ENCODE results near the gene TBX18. TPM values are rescaled to one million over a fixed set of nuclear protein-coding genes. Genes with fewer than 3 reads are reported as not detected.

TBX18 gene
- total RNA-seq, 1 experiment from 2014 or later: not detected

DNA sequence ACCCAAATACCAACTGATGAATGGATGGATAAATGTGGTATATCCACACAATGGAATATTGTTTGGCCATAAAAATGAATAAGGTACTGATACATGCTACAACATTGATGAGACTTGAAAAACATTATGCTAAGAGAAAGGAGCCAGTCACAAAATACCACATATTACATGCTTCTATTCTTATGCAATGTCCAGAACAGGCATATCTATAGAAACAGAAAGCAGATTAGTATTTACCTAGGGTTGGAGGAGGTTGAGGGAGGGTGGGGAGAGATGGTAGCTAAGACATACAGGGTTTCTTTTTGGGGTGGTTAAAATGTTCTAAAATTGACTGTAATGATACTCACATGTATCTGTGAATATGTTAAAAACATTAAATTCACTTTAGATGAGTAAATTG is 24.8 kb upstream of the TBX18 start:
- H3K27me3 Mint-ChIP-seq (ENCODE audit: low read depth): peaks cover 18% of the 10 kb centered on the region

More for the DNA sequence above, 24.8 kb upstream of the TBX18 start:
- no peak for TF ChIP-seq CTCF (conservative IDR thresholded peaks at IDR 0.05)
- Mint-ChIP-seq H3K4me3 (no peak overlapping the region), H3K27ac (no peak overlapping the region), H3K36me3 (ENCODE audit: insufficient read depth in 1 of 3, low read depth in 3 of 3) (no peaks in the 10 kb centered on the region; a peak in 1 of 7 replicates), H3K4me1 (peaks cover 2 to 7% of the 10 kb centered on the region in 2 experiments; a peak in 3 of 4 replicates), H3K9me3 (no peaks in the 10 kb centered on the region; a peak in 1 of 5 replicates)
- Histone ChIP-seq H2AFZ (ENCODE audit: low read length) (no peak overlapping the region), H3K4ac (ENCODE audit: low read depth, low read length) (no peak overlapping the region), H4K8ac (replicated peaks; ENCODE audit: insufficient read length, low read depth, low read length) (no peak overlapping the region), H3K23me2 (ENCODE audit: insufficient read length, low read depth, low read length, poor library complexity, severe bottlenecking) (no peaks in the 10 kb centered on the region), H3K27me3 (ENCODE audit: insufficient read depth, low read length) (no peaks in the 10 kb centered on the region), H3K79me1 (ENCODE audit: insufficient read depth, low read depth, low read length, poor library complexity, severe bottlenecking) (no peaks in the 10 kb centered on the region), H2BK15ac (ENCODE audit: low read depth, low read length) (no peak overlapping the region), H3K4me1 (ENCODE audit: insufficient read depth, low read length) (no peaks in the 10 kb centered on the region), H3K23ac (ENCODE audit: insufficient read length, low read depth, low read length) (no peak overlapping the region), H2AK5ac (ENCODE audit: insufficient read length, low read length) (no peak overlapping the region), H2BK20ac (ENCODE audit: low read depth, low read length, poor library complexity, severe bottlenecking) (no peak overlapping the region), H3K9ac (ENCODE audit: extremely low read depth, insufficient read length, low read length) (no peak overlapping the region), H3K14ac (ENCODE audit: insufficient read depth, low read length) (no peak overlapping the region), H3K4me2 (ENCODE audit: insufficient read depth, insufficient read length, low read length) (no peak overlapping the region), H3T11ph (ENCODE audit: low read length) (no peak overlapping the region), H4K20me1 (ENCODE audit: control insufficient read depth, insufficient read depth, insufficient read length) (no peaks in the 10 kb centered on the region), H3K56ac (ENCODE audit: insufficient read length, low read depth, low read length) (no peak overlapping the region), H3K27ac (ENCODE audit: insufficient read length, low read depth, low read length) (no peak overlapping the region), H3K18ac (ENCODE audit: insufficient read length, low read depth, low read length) (no peak overlapping the region), H2BK5ac (ENCODE audit: insufficient read length, low read length) (no peak overlapping the region), H2BK120ac (ENCODE audit: low read depth, low read length, poor library complexity, severe bottlenecking) (no peak overlapping the region), H3K79me2 (ENCODE audit: insufficient read depth, low read length) (no peaks in the 10 kb centered on the region), H2BK12ac (ENCODE audit: insufficient read length, low read depth, low read length) (no peak overlapping the region), H4K91ac (ENCODE audit: insufficient read length, low read depth, low read length) (no peak overlapping the region), H4K5ac (ENCODE audit: insufficient read length, low read depth, low read length) (no peak overlapping the region), H3K9me3 (ENCODE audit: control insufficient read depth, low read depth, low read length) (no peaks in the 10 kb centered on the region)
- no peak for DNase-seq

All from H9 (cell line).